Suprapubic skin (tissue), 4 donors: ENCODE results near the gene JAML. TPM values are rescaled to one million over a fixed set of nuclear protein-coding genes. Genes with fewer than 3 reads are reported as not detected.

ENCODE experiments used
- DNase-seq, 2 donors: peaks; one replicate each; pipeline ENCODE4 v3.0.0-alpha.2; 2019; ENCODE audit warnings: low spot score in 2 of 2
- H3K27ac ChIP-seq: fragments of 200-600 bp; sonication (generic); one replicate; pipeline ENCODE4 v1.5.1; 2019
- H3K27me3 ChIP-seq: fragments of 200-600 bp; sonication (generic); one replicate; pipeline ENCODE4 v1.5.1; 2019
- H3K36me3 ChIP-seq: fragments of 200-600 bp; sonication (generic); one replicate; pipeline ENCODE4 v1.5.1; 2019
- H3K4me1 ChIP-seq: fragments of 200-600 bp; sonication (generic); one replicate; pipeline ENCODE4 v1.5.1; 2019
- H3K4me3 ChIP-seq: fragments of 200-600 bp; sonication (generic); one replicate; pipeline ENCODE4 v1.5.1; 2019; ENCODE audit warnings: mild to moderate bottlenecking
- H3K9me3 ChIP-seq: fragments of 200-600 bp; sonication (generic); one replicate; pipeline ENCODE4 v1.5.1; 2019
- EP300 ChIP-seq: sonication (generic); formaldehyde crosslinking; IDR thresholded peaks from one replicate; pipeline ENCODE4 v1.6.1; 2017; ENCODE audit warnings: antibody characterized with exemption
- POLR2A ChIP-seq, 2 donors: fragments of 450-650 bp; IDR thresholded peaks; one replicate each; pipeline ENCODE4 v1.6.1; 2017; ENCODE audit warnings: antibody characterized with exemption in 2 of 2, mild to moderate bottlenecking in 2 of 2, moderate library complexity in 2 of 2
- POLR2AphosphoS5 ChIP-seq, 3 donors: sonication (generic); formaldehyde crosslinking; IDR thresholded peaks; one replicate each; pipeline ENCODE4 v1.6.1; 2017; ENCODE audit warnings: antibody characterized with exemption in 3 of 3
- WGBS: methylation state at CpG from one replicate; pipeline ENCODE4 v1.1.5; 2018; 5-methylcytosine and 5-hydroxymethylcytosine counted together
- total RNA-seq, 4 donors: library from RNA; depleted of rRNA; stranded (reverse); fragments of >200 nt; gene quantifications; one replicate each; pipeline ENCODE4 v1.1.0, GENCODE V29; 2016
- TF ChIP-seq, protein P1 (sequence below), 2 donors: fragments of 200-600 bp in 1 of 2; fragments of 450-650 bp in 1 of 2; sonication (generic) in 1 of 2; IDR thresholded peaks; one replicate each; pipeline ENCODE4 v1.5.1; 2016 to 2019; ENCODE audit warnings: antibody characterized with exemption in 2 of 2, mild to moderate bottlenecking in 1 of 2, moderate library complexity in 1 of 2

Gene JAML
- total RNA-seq, 4 donors from 2014 or later, result 1.1 to 4.9 (median 2.1) TPM; not detected in 1

DNA sequence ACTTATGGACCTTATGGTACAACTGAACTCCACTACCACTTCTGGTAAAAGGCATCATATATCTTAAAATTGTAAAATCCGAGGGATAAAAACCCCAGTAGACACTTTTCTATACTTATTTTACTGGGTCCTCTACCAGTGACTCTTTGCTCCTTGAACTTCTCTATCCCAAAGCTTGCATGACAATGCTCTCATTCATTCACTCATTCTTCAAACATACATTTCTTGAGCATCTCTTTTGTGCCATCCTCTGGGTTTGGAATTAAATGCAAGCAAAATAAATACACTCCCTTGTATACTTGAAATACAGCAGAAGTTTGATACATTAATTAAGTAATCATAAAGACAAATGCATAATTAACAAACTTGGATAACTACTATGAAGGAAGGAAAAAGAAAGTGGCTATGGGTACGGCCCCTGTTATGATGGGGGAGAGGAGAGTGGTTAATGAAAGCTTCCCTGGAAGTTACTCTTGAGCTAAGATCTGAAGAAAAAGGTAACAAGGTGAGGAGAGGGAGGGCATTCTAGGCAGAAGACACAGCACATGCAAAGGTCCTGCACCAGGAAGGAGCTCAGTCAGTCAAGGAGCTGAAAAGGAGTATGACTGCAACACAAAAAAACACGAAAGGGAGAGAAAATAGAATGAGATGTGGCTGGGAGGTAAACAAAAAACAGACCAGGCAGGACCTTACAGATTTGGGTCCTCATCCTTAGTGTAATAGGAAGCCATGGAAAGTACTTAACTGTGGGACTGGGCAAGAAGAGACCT is 19.4 kb upstream of the JAML start:
- TF ChIP-seq POLR2AphosphoS5 (IDR thresholded peaks at IDR 0.05) (no peak), POLR2A (IDR thresholded peaks at IDR 0.05) (no peak), EP300 (no peak)
- TF ChIP-seq, protein P1, sequence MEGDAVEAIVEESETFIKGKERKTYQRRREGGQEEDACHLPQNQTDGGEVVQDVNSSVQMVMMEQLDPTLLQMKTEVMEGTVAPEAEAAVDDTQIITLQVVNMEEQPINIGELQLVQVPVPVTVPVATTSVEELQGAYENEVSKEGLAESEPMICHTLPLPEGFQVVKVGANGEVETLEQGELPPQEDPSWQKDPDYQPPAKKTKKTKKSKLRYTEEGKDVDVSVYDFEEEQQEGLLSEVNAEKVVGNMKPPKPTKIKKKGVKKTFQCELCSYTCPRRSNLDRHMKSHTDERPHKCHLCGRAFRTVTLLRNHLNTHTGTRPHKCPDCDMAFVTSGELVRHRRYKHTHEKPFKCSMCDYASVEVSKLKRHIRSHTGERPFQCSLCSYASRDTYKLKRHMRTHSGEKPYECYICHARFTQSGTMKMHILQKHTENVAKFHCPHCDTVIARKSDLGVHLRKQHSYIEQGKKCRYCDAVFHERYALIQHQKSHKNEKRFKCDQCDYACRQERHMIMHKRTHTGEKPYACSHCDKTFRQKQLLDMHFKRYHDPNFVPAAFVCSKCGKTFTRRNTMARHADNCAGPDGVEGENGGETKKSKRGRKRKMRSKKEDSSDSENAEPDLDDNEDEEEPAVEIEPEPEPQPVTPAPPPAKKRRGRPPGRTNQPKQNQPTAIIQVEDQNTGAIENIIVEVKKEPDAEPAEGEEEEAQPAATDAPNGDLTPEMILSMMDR (IDR thresholded peaks at IDR 0.05), result no peak
- Histone ChIP-seq H3K4me1 (peaks cover 31% of the 10 kb centered on the region), H3K9me3 (no peaks in the 10 kb centered on the region), H3K4me3 (no peak overlapping the region), H3K36me3 (no peaks in the 10 kb centered on the region), H3K27ac (no peak overlapping the region), H3K27me3 (no peaks in the 10 kb centered on the region)
- DNase-seq, result no peak
- 91% methylated on average over 3 of the region's 3 CpGs for WGBS

DNA sequence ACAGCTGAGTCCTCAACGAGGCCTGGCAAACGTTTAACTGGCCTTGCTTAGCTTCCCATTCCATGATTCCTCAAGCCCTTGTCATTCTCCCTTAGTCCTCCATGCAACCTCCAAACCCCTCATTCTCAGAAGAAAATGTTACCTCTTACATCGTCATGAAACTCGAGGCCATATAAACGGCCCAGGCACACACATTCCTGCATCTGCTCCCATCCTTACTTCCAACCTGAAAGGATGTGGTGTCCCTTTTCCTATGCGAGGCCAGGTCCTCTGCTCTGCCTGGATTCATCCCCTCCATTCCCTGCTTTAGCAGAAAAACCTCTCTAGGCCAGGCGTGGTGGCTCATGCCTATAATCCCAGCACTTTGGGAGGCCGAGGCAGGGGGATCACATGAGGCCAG is 18.4 kb upstream of the JAML start:
- Histone ChIP-seq H3K4me3 (no peak overlapping the region), H3K4me1 (peaks cover 39% of the 10 kb centered on the region), H3K27ac (no peak overlapping the region), H3K9me3 (no peaks in the 10 kb centered on the region), H3K27me3 (no peaks in the 10 kb centered on the region), H3K36me3 (no peaks in the 10 kb centered on the region)
- no peak for DNase-seq
- TF ChIP-seq POLR2A (IDR thresholded peaks at IDR 0.05) (no peak), EP300 (no peak)
- TF ChIP-seq, protein P1 (IDR thresholded peaks at IDR 0.05), result no peak
- WGBS, result 82% methylated on average over 7 of the region's 8 CpGs

DNA sequence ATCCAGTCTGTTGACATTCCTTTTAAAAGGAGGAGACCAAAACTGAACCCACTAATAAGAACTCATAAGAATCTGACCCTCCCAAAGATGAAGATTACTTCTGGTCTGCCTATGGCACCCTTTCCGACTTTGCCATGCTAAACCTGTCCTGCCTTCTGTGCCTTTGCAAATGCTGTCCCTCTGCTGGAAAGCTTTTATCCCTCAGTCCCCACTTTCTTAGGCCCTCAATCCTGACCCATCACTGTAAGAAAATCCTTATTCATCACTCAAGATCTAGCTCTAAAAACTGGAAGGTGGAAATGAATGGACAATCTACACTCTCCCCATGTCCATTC is 16.9 kb upstream of the JAML start:
- Histone ChIP-seq H3K4me1 (peaks cover 43% of the 10 kb centered on the region), H3K4me3 (no peak overlapping the region), H3K27ac (peak overlapping the region; percentile 64), H3K9me3 (no peaks in the 10 kb centered on the region), H3K36me3 (no peaks in the 10 kb centered on the region), H3K27me3 (no peaks in the 10 kb centered on the region)
- WGBS, result 32% methylated on average over 1 of the region's 1 CpG
- no peak for TF ChIP-seq POLR2AphosphoS5 (IDR thresholded peaks at IDR 0.05)
- TF ChIP-seq, protein P1 (IDR thresholded peaks at IDR 0.05), result no peak
- TF ChIP-seq POLR2A (IDR thresholded peaks at IDR 0.05), result no peak
- no peak for TF ChIP-seq EP300
- no peak for DNase-seq

DNA sequence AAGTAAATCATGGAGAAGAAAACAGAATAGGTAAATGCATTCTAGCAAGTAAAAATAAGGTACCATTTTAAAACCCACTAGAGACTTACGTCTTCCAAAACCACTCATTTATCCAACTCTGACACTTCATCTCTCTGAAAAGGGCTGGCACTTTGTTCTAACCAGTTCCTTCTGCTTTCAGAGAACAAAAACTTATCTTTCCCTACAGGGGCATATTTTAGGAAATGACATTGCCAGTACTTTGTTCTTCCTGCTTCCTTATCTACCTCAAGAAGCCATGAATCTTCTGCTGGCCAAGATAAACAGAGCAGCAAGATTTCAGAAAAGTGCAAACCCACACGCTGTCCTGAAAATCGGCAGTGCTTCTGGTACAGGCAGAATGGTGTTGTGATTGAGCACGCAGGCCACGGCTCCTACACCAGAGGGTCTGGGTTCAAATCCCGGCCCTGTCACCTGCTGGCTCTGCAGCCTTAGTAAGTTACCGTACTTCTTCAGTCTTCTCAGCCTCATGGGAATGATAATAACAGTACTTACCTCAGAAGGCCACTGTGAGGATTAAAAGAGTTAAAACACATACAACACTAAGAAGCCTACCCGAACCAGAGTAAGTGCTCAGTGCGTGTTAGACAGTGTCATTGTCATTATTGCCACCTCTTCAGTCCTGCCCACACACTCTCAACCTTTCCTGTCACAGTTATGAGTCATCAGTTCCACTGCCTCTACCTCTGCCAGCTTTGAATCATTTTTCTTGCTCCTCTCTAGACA is 16.4 kb upstream of the JAML start:
- DNase-seq, result no peak
- Histone ChIP-seq H3K4me3 (no peak overlapping the region), H3K4me1 (peaks cover 43% of the 10 kb centered on the region), H3K36me3 (no peaks in the 10 kb centered on the region), H3K27ac (peak overlapping the region; percentile 64), H3K9me3 (no peaks in the 10 kb centered on the region), H3K27me3 (no peaks in the 10 kb centered on the region)
- TF ChIP-seq POLR2AphosphoS5 (IDR thresholded peaks at IDR 0.05), result peak in 1 of 3 donors; percentile 77
- no peak for TF ChIP-seq EP300
- 19% methylated on average over 7 of the region's 9 CpGs for WGBS

DNA sequence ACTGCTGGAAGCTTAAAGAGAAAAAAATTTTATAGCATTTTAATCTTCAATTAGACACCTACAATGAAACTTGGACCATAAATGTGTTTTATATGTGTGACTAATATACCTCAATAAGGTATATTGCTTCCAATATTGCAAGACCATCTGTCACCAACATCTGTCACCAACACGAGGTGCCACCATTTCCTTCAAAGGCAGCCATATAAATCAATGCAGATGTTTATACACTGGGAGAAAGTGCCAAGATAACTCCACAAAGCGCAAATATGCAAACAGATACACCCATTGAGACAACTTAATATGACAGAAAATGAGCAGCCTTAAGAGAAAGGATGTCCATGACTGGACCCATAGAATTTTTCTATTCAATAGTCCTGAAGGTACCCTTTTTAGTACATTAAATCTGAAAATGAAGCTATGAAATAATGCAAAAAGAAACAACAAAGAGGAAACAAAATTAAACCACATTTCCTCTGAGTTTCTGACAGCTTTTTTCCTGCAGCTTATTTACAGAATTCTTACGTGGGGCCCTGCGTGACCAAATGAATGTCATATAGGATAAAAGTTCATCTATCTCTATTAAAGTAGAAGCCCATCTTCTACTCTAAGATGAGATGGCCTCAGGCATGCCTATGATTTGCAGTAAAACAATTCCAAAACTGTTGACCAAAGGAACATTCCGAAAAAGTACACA is 14.8 kb upstream of the JAML start:
- no peak for DNase-seq
- no peak for TF ChIP-seq POLR2AphosphoS5 (IDR thresholded peaks at IDR 0.05)
- TF ChIP-seq, protein P1 (IDR thresholded peaks at IDR 0.05), result no peak
- no peak for TF ChIP-seq POLR2A (IDR thresholded peaks at IDR 0.05)
- TF ChIP-seq EP300, result no peak
- Histone ChIP-seq H3K4me3 (no peak overlapping the region), H3K36me3 (no peaks in the 10 kb centered on the region), H3K27ac (no peak overlapping the region), H3K9me3 (no peaks in the 10 kb centered on the region), H3K27me3 (no peaks in the 10 kb centered on the region), H3K4me1 (peaks cover 43% of the 10 kb centered on the region)
- WGBS, result 61% methylated on average over 5 of the region's 5 CpGs
